OCI-LY3 (cell line): Measurements from ENCODE around the gene FANCF.

ENCODE experiments used
- EZH2phosphoT487 ChIP-seq: fragments of 200-600 bp; shearing (Covaris generic); IDR thresholded peaks from 2 replicates; pipeline ENCODE4 v1.6.1; 2018; ENCODE audit warnings: antibody characterized with exemption, mixed run types, low read depth
- TF ChIP-seq, protein P1 (sequence below): fragments of 200-600, 300-600 bp; sonication (generic); IDR thresholded peaks from 2 replicates; pipeline ENCODE4 v1.5.1; 2014; ENCODE audit warnings: antibody characterized with exemption, low read length, low read depth

DNA sequence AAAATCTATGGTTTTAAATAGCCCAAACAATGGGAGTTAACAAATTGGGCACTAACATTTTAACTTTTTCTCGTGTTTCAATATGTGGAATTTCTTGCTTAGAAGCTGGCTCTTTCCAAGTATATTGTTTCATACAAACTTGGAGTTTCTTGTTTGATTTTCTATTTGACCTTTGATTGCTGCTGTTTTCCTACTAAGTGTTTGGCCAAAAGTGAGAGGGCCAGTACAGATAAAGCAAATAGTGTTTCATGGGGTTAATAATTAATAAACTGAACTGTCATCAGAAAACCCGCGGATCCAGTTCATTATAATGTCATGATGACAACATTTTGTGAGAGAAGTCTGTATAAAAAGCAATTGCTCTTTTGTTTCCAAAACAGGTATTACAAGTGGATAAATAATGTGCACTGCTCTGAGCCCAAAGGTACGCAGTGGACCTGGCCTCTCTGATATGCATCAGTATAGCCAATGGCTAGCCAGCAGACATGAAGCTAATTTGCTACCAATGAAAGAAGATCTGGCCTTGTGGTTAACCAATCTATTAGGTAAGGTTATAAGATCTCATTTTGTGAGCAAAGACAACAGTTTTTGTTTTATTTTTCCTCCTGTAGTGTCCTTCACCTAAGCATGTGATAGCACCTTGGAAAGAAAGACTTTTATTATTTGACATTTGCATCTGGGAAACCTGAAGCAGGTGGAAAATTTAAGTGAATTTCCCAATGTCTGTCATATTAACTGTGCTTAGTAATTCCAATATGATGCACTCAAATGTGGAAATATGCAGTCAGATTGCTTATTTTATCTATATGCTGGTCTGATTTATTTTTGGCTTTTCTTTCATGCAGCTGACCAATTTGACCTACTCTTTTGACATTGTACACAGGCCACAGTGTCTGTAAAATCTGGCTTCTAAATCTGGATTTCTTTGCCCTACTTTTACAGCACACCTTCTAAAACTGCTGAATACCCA, 49.1 kb upstream of the FANCF start:
- TF ChIP-seq, protein P1, sequence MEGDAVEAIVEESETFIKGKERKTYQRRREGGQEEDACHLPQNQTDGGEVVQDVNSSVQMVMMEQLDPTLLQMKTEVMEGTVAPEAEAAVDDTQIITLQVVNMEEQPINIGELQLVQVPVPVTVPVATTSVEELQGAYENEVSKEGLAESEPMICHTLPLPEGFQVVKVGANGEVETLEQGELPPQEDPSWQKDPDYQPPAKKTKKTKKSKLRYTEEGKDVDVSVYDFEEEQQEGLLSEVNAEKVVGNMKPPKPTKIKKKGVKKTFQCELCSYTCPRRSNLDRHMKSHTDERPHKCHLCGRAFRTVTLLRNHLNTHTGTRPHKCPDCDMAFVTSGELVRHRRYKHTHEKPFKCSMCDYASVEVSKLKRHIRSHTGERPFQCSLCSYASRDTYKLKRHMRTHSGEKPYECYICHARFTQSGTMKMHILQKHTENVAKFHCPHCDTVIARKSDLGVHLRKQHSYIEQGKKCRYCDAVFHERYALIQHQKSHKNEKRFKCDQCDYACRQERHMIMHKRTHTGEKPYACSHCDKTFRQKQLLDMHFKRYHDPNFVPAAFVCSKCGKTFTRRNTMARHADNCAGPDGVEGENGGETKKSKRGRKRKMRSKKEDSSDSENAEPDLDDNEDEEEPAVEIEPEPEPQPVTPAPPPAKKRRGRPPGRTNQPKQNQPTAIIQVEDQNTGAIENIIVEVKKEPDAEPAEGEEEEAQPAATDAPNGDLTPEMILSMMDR, result no peak
- TF ChIP-seq EZH2phosphoT487, result no peak
